Endothelial cell of umbilical vein (primary cell): ENCODE results near the gene URI1. TPM values are rescaled to one million over a fixed set of nuclear protein-coding genes. Genes with fewer than 3 reads are reported as not detected.

Experiments
- BruUV-seq: library from RNA; stranded (reverse); fragments of 400-500 nt; replicated peaks from 2 replicates; lab custom pipeline; 2021; lab: Mats Ljungman, UMichigan
- CTCF ChIA-PET: fragments of 300-600, 350-600 bp; sonication (Branson Sonifier 250); formaldehyde crosslinking; loops from one replicate; lab custom pipeline; 2021; ENCODE audit warnings: antibody characterized with exemption, inconsistent platforms; lab: Charles Lee
- POLR2A ChIA-PET: fragments of 300-600, 350-600 bp; sonication (Branson Sonifier 250); formaldehyde crosslinking; loops from one replicate; lab custom pipeline; 2021; ENCODE audit warnings: antibody characterized with exemption, inconsistent platforms; lab: Charles Lee
- DNase-seq: peaks from one replicate; pipeline ENCODE4 v3.0.0-alpha.2; 2011; ENCODE audit warnings: low read depth, low spot score
- FAIRE-seq: peaks from 2 replicates; lab custom pipeline; 2011; peaks lifted over from hg19 to GRCh38; lab: Jason Lieb, UNC
- H2AFZ ChIP-seq: 2 replicates; pipeline ENCODE4 v1.6.0; 2012; ENCODE audit warnings: low read depth, low read length, control low read depth, inconsistent platforms
- H3K27ac ChIP-seq: 2 replicates; pipeline ENCODE4 v1.5.1; 2011; ENCODE audit warnings: low read depth, mild to moderate bottlenecking, control low read depth, low read length, moderate library complexity; ENCODE audit not compliant: insufficient read depth
- H3K27me3 ChIP-seq, 2 experiments: 2 replicates each; pipeline versions ENCODE4 v1.6.0 to v1.6.1; 2011; ENCODE audit warnings: low read length in 2 of 2, mixed read lengths in 1 of 2; ENCODE audit not compliant: control insufficient read depth in 2 of 2, insufficient read depth in 2 of 2
- H3K36me3 ChIP-seq, 2 experiments: 2 replicates in 1 of 2; 3 replicates in 1 of 2; pipeline ENCODE4 v1.5.1; 2011; ENCODE audit warnings: low read length in 2 of 2, mild to moderate bottlenecking in 1 of 2, moderate library complexity in 1 of 2; ENCODE audit not compliant: control insufficient read depth in 2 of 2, insufficient read depth in 2 of 2; ENCODE audit errors: extremely low read depth in 1 of 2
- H3K4me1 ChIP-seq: 3 replicates; pipeline ENCODE4 v1.5.1; 2011; ENCODE audit warnings: mild to moderate bottlenecking, low read length; ENCODE audit not compliant: control insufficient read depth, insufficient read depth; ENCODE audit errors: extremely low read depth
- H3K4me2 ChIP-seq: 2 replicates; pipeline ENCODE4 v1.6.1; 2011; ENCODE audit warnings: low read length, control low read depth, mixed read lengths; ENCODE audit not compliant: insufficient read depth
- H3K4me3 ChIP-seq, 3 experiments: fragments of 200-600 bp in 1 of 3; sonication (generic), shearing (Covaris generic) in 1 of 3; replicated peaks in 1 of 3; 2 replicates each; pipeline ENCODE4 v1.5.1; 2011 to 2016; ENCODE audit warnings: control low read depth in 3 of 3, low read length in 3 of 3, mild to moderate bottlenecking in 2 of 3, inconsistent platforms in 1 of 3, low read depth in 1 of 3, moderate library complexity in 1 of 3; ENCODE audit not compliant: insufficient read depth in 1 of 3
- H3K79me2 ChIP-seq: 2 replicates; pipeline ENCODE4 v1.6.0; 2012; ENCODE audit warnings: low read length, inconsistent platforms; ENCODE audit not compliant: control insufficient read depth, insufficient read depth
- H3K9ac ChIP-seq: replicated peaks from 2 replicates; pipeline ENCODE3; 2011; ENCODE audit warnings: low read length, control low read depth; ENCODE audit not compliant: insufficient read depth; ENCODE audit errors: extremely low read depth
- H3K9me1 ChIP-seq: replicated peaks from 3 replicates; pipeline ENCODE4 v1.6.0; 2011; ENCODE audit warnings: mild to moderate bottlenecking, low read length; ENCODE audit not compliant: control insufficient read depth, insufficient read depth; ENCODE audit errors: extremely low read depth
- H3K9me3 ChIP-seq: replicated peaks from 2 replicates; pipeline ENCODE4 v1.5.1; 2012; ENCODE audit warnings: low read length, inconsistent platforms; ENCODE audit not compliant: control insufficient read depth, insufficient read depth
- H4K20me1 ChIP-seq: replicated peaks from 2 replicates; pipeline ENCODE3; 2011; ENCODE audit warnings: mild to moderate bottlenecking, low read length; ENCODE audit not compliant: control insufficient read depth, insufficient read depth; ENCODE audit errors: extremely low read depth
- CTCF ChIP-seq, 2 donors: IDR thresholded peaks; 1 replicate in 1 of 2; 2 replicates in 1 of 2; pipeline ENCODE4 v1.5.1; 2011; ENCODE audit warnings: low read length in 2 of 2, mild to moderate bottlenecking in 2 of 2, moderate library complexity in 2 of 2, control low read depth in 1 of 2, inconsistent platforms in 1 of 2, low read depth in 1 of 2; ENCODE audit not compliant: insufficient read depth in 1 of 2; ENCODE audit errors: extremely low read depth in 1 of 2
- EZH2 ChIP-seq: IDR thresholded peaks from 2 replicates; pipeline ENCODE4 v1.6.1; 2012; ENCODE audit warnings: borderline replicate concordance, low read depth, mild to moderate bottlenecking, moderate library complexity, low read length, inconsistent platforms; ENCODE audit not compliant: severe bottlenecking
- FOS ChIP-seq: IDR thresholded peaks from 2 replicates; pipeline ENCODE4 v1.6.1; 2011; ENCODE audit warnings: mild to moderate bottlenecking, low read length, moderate library complexity, borderline replicate concordance; ENCODE audit not compliant: insufficient read depth
- GATA2 ChIP-seq: IDR thresholded peaks from 2 replicates; pipeline ENCODE4 v1.7.0; 2011; ENCODE audit warnings: low read depth, mild to moderate bottlenecking, moderate library complexity, mixed read lengths, low read length; ENCODE audit not compliant: insufficient read length, insufficient read depth
- JUN ChIP-seq: IDR thresholded peaks from 2 replicates; pipeline ENCODE4 v1.6.1; 2011; ENCODE audit warnings: borderline replicate concordance, low read depth; ENCODE audit not compliant: insufficient read length, insufficient read depth
- MYC ChIP-seq: IDR thresholded peaks from one replicate; pipeline ENCODE4 v1.6.1; 2011; ENCODE audit warnings: mild to moderate bottlenecking, low read depth, low read length
- POLR2A ChIP-seq: IDR thresholded peaks from 2 replicates; pipeline ENCODE4 v1.6.1; 2012; ENCODE audit warnings: low read depth, mild to moderate bottlenecking, control low read depth, low read length
- POLR2AphosphoS5 ChIP-seq: IDR thresholded peaks from 2 replicates; pipeline ENCODE4 v1.6.1; 2012; ENCODE audit warnings: low read depth, mild to moderate bottlenecking, control low read depth, low read length, moderate library complexity; ENCODE audit not compliant: insufficient read depth
- dilution Hi-C: fragments of 300-500 bp; cut with MboI; formaldehyde crosslinking; loops from one replicate; pipeline ENCODE4 v1.15.0; 2019; ENCODE audit warnings: low sequenced_read_pairs; ENCODE audit not compliant: extremely low pct_ligation_motif_present
- intact Hi-C: fragments of 100-400 bp; cut with micrococcal nuclease; formaldehyde crosslinking; loops from one replicate; pipeline ENCODE4 v1.10.0; 2022
- polyA plus RNA-seq, 4 experiments: library from polyadenylated mRNA; depleted of rRNA in 3 of 4; stranded (reverse) in 3 of 4; unstranded in 1 of 4; fragments of >200 nt; gene quantifications; 2 replicates each; pipeline versions ENCODE4 v1.2.1 to v1.2.3, GENCODE V29; 2011 to 2012; ENCODE audit warnings: missing spikeins in 1 of 4
- total RNA-seq: library from RNA; stranded (reverse); gene quantifications from 2 replicates; pipeline ENCODE4 v1.2.3, GENCODE V29; 2021
- TF ChIP-seq, protein P1 (sequence below): IDR thresholded peaks from 2 replicates; pipeline ENCODE4 v1.6.1; 2011; ENCODE audit not compliant: insufficient read depth, insufficient read length

URI1 gene
- total and polyA plus RNA-seq, 2 donors (not counting 3 experiments of a cell fraction or from before 2014, with no cell fraction given) = 12.8 to 28.9 TPM

DNA sequence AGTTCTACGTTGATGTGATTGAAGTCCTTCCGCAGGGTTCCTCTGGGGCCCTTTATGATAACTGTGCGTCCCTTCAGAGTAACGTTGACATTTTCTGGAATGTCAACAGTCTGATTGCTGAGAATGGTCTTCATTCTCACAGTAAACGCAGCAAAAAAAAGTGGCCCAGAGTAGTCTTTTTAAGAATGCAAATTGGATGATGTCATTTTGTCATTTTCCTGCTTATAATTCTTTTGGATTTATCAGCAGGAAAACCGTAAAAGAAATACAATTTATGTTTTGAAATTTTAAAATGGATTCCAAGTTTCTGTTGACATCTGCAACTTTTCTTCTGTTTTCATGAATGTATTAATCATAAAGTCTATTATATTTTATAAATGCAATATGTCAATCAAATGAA, 14.8 kb downstream of the URI1 start:
- no peak overlapping the region for H3K9ac ChIP-seq
- FAIRE-seq (no peak), DNase-seq (no peak)
- no peak overlapping the region for H2AFZ ChIP-seq
- H3K27ac ChIP-seq = no peak overlapping the region
- no peaks in the 10 kb centered on the region for H4K20me1 ChIP-seq
- H3K79me2 ChIP-seq = peaks cover 45% of the 10 kb centered on the region
- CTCF ChIA-PET = interaction anchor here (0.8 kb wide), 1 partner anchor 14 kb away, joined by 3 read pairs; no protein-coding TSS in a partner anchor
- no peaks in the 10 kb centered on the region for H3K27me3 ChIP-seq
- intact Hi-C loops (no loop called here), dilution Hi-C loops (no loop called here)
- TF ChIP-seq GATA2 (no peak), EZH2 (no peak), JUN (no peak), POLR2AphosphoS5 (no peak), FOS (no peak), CTCF (IDR thresholded peaks at IDR 0.05; ENCODE audit: extremely low read depth in 1 of 2, insufficient read depth in 1 of 2, low read depth in 1 of 2, low read length in 2 of 2) (no peak), MYC (no peak), POLR2A (no peak)
- TF ChIP-seq, protein P1, sequence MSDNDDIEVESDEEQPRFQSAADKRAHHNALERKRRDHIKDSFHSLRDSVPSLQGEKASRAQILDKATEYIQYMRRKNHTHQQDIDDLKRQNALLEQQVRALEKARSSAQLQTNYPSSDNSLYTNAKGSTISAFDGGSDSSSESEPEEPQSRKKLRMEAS = no peak
- BruUV-seq = no TSS peak
- H3K4me3 ChIP-seq = no peak overlapping the region
- H3K4me1 ChIP-seq = peaks cover 2% of the 10 kb centered on the region
- H3K9me3 ChIP-seq = no peaks in the 10 kb centered on the region
- POLR2A ChIA-PET = interaction anchor here (0.7 kb wide), 1 partner anchor 11 kb away, joined by 12 read pairs; no protein-coding TSS in a partner anchor
- no peaks in the 10 kb centered on the region for H3K36me3 ChIP-seq
- H3K9me1 ChIP-seq = no peaks in the 10 kb centered on the region
- no peak overlapping the region for H3K4me2 ChIP-seq
